GM18505 (cell line): ENCODE data around the gene AGPAT2.
A peak's percentile ranks its signal among the peaks of the same experiment; 100 is the strongest.

Experiments used
- ATAC-seq: cut with Tn5 transposase; IDR thresholded peaks from one replicate; pipeline ENCODE4 v1.9.1; 2021; ENCODE audit not compliant: unreplicated experiment
- POLR2A ChIP-seq: IDR thresholded peaks from 4 replicates; pipeline ENCODE4 v1.6.1; 2011; ENCODE audit warnings: borderline replicate concordance; ENCODE audit not compliant: insufficient read depth, insufficient read length; ENCODE audit errors: extremely low read depth

The AGPAT2 gene

DNA sequence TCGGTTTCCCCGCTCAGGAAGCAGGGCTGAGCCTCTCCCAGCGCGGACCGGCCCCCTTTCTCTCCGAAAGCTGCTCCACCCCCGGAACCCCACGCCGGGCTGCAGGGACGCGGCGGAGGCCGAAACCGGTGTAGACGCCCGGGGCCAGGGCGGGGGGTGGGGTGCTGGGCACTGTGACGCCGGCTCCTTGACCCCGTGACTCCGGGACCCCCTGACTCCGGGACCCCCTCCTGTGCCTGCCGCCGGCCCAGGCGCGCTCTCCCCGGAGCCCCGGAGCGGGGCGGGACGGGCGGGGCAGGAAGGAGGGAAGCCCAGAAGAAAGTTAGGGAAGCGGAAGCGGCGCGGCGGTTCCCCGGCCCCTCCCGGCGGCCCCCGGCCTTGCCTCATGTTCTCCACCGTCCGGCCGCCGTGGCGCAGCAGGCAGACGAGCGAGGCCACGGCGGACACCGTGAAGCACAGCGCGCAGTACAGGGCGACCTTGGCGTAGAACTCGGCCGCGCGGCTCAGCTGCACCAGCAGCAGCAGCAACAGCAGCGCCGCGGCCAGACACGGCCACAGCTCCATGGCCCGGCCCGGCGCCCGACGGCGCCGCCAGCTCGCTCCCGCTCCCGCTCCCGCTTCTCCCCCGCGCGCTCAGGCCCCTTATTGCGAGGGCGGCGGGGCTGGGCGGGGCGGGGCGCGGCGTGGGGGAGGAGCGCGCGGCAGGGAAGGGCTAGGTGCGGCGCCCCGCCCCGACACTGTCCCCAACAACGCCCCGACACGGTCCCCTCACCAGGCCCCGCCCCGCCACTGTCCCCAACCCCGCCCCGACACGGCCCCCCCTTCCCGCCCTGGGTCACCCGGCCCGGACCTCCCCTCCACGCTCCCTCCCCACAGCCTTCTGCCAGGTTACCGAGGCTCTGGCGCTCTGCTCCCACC is at the start of gene AGPAT2:
Gene AGPAT2 (minus strand): TSS at position 664 of the 918 bp plus-strand sequence. CDS start 100 bp downstream, at position 564.
- peak; percentile 59 for TF ChIP-seq POLR2A
- peak; percentile 62 for ATAC-seq

DNA sequence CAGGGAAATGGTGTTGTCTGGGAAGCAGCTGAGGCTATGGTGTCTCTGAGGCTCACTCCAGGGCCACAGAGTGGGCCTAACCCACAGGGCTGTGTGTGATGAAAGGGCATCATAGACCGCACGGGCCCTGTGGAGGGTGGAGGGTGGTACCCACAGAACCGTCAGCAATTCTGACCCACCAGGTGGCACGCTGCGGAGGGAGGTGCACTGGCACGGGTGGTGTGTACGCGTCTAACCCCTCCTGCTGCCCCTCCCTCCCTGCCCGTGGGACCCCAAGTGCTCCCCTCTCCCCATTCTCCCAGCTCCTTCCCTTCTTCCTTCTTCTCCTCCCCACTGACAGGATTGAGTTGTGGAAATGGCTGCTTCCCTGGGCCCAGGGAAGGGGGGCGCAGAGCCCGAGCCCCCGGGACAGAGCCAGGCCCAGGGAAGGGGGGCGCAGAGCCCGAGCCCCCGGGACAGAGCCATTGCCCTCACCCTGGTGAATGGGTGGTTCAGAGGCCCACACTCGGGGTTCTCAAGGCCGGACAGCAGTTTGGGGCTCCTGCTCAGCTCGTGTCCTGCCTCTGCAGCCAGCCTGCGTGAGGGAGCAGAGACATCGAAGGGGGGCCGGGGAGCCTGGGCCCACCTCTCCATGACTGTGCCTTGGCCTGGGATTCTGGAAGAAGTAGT is 48.7 kb upstream of the AGPAT2 start:
- no peak for ATAC-seq
- no peak for TF ChIP-seq POLR2A

DNA sequence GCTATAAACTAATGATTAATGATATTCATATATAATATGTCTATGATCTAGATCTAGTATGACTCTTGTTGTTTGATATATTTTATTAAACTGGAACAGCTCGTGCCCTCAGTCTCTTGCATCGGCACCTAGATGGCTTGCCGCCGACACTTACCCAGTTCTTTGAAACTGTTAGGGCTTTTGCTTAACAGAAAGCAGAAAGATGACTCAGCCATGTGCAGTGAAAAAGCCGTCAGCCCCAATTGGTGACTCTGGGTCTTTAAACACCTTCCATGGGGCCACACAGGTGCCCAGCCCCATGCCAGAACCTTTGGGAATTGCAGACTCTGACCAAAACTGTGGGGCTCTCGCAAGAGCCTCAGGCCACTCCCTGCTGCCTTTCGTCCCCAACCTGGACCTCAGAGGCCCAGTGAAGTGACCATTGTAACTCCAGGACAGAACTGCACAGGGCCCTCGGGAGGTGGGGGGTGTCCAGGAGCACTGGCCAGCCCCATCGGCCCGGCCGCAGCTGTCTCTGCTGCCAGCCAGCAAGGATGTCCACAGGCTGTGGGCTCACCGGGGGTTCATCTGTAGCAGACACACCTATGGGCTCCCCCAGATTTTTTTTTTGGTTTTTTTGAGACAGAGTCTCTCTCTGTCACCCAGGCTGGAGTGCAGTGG is 47.7 kb upstream of the AGPAT2 start:
- no peak for ATAC-seq
- TF ChIP-seq POLR2A, result no peak

DNA sequence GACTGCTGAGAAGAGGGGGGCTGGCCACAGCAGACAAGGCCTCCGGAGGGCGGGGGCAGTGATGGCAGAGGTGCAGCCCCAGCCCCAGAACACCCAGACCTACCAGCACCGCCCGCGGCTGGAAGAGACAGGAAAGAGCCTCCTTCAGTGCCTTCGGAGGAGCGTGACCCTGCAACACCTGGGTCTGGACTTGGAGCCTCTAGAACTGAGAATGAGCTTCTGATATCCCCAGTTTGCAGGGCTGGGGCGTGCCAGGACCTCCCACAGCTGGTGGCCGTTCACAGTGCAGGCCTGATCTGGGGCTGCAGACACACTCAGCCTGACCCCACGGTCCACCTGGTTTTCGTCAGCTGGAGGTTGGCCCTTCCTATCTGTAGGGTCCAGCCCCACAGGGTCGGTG is 46.4 kb upstream of the AGPAT2 start:
- no peak for TF ChIP-seq POLR2A
- no peak for ATAC-seq

DNA sequence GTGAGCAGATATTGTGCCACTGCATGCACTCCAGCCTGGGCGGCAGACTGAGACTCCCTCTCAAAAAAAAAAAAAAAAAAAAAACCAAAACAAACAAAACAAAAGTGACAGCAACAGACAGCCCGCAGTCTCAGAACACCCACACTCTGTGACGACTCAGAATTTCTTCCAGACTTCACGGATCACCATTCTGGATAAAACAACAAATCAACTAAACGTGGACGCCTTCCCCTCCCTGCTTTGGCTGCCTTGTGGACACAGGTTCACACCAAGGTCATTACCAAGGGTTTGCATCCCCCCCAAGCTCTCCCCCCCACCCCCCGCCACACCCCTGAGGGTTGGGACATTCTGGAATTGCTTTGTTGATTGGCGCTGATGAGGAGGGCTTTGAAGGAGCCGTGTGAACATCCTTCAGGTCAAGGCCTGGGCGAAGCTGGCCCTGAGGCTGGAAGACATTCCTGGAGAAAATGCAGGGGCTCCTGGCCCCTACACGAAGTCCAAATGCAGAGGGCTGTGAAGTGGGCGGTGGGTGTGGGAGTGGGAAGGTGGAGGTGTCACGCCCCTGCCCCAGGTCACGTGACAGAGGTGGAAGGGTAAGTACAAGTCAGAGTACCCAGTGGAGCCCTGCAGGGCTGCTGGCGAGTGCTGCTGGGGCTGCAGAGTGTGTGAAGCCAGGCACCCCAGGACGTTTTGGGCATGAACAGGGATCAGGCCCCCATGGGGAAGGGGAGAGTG is 45.4 kb upstream of the AGPAT2 start:
- ATAC-seq, result no peak
- no peak for TF ChIP-seq POLR2A

DNA sequence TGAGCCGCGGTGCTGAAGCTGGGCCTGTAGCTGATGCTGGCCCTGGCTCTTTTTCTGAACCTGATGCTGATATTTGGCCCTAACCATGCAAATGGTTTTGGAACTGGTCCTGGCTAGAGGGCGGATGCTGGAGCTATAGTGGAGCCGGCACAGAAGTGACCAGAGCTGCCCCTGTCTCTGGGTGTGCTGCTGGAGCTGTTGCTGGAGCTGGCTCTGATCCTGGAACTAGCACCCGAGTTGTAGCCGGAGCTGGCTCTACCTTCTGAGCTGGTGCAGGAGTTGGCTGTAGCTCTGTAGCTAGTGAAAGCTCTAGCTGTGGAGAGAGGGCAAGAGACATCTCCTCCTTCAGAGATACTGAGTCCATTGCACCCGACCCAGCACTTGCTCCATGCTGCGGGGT is 42.7 kb upstream of the AGPAT2 start:
- ATAC-seq, result no peak
- no peak for TF ChIP-seq POLR2A

DNA sequence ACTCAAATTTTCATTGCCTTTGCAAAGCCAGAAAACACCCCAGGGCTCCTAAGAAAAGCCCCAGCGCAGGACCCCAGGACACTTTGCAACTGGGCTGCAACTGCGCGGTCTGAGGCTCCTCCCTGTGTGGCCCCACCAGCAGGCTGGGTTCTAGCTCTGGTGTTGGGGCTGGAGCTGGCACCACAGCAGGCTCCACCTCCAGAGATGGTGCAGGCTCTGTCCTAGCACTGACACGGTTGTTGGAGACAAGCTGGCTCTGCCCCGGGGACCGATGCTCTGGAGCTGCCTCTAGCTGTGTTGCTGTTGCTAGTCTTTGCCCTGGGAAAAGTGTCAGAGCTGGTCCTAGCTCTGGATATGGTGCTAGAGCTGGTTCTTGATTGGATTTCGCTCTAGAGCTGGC is 41.9 kb upstream of the AGPAT2 start:
- no peak for TF ChIP-seq POLR2A
- ATAC-seq, result no peak

DNA sequence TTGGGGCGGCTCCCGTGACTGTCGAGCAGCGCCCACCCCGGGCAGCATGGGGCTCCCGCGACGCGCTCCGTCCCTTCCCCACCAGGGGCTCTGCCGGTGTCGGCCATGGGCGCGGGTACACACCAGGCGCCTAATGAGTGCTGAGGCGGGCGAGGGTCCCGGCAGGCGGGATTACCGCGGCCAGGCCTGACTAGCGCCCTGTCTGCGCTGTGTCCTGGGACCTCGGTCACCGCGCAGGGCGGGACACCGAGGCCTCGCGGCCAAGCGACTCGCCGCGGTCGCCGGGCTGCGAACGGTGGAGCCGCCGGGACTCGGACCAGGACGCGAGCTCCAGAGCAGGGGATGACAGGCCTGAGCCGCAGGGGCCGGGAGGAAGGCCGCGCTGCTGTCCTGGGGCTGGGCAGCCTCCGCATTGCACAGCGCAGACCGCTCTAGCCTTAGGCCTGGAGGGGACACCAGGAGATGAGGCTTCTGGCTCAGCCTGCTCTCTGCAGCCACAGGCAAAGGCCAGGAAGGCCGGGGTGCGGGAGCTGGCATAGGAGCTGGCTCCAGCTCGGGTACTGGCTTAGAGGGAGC is 41.4 kb upstream of the AGPAT2 start:
- TF ChIP-seq POLR2A, result no peak
- peak; percentile 28 for ATAC-seq

DNA sequence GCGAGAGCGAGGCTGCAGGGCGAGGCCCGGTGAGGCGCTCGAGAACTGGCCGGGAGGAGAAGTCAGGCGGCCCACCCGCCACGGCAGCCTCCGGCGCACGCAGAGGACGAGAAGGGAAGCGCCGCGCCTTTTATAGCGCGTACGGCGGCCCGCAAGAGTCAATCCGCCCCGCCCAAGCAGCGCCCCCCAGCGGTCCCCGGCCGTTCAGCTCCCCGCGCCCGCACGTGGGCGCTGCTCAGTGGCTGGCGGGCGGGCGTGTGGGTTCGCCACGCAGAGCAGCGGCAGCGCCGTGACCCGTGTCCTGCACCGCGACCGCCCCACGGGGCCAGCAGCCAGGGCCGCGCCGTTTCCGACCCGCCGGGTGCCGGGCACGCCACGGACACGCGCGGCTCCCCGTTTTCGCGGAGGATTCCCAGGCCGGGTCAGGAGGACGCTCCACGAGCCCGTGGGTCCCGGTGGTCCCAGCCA is 40.9 kb upstream of the AGPAT2 start:
- peak; percentile 67 for ATAC-seq
- TF ChIP-seq POLR2A, result peak; percentile 100

DNA sequence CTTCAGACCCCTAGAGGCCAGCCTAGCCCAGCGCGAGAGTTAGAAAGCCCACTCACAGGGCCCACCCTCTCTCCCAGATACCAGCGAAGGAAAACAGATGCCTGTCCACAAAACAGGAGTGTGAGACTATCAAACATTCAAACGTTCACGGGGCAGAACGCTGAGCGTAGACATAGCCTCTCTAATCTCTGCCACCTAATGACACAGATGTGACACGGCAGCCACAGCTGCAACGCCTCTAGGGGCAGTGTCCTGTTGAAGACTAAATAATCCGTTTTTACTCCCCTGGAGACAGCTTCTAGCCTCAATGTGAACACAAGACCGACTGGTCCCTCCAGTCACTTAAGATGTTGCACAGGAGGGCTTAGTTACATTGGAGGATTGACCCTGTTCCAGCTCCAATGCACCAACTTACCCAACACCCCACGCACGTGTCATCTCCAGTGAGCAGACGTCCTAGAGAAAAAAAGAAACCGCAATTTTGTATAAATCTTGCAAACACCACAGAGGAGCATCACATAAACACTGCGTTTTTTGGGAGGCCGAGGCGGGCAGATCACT is 39.5 kb upstream of the AGPAT2 start:
- no peak for TF ChIP-seq POLR2A

DNA sequence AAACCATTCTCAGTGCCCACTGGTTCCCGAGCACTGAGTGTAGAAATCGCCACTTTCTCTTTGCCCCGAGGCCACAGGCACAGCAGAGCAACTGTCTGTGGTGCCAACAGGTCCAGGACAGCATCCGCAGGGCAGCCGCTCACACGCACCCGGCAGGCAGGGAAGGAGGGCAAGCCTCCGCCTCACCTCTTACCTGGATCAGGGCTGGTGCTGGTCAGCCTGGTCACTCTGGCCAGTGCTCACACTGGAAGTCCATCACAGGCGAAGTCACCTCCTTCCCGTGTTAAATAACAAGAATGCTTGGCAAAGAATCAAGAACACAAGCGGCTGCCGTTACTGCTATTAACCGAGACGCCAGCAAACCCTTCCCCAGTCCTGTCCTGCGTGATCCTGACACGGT is 38.9 kb upstream of the AGPAT2 start:
- no peak for TF ChIP-seq POLR2A
- ATAC-seq, result no peak

More for the DNA sequence above, 39.5 kb upstream of the AGPAT2 start:
- no peak for ATAC-seq

DNA sequence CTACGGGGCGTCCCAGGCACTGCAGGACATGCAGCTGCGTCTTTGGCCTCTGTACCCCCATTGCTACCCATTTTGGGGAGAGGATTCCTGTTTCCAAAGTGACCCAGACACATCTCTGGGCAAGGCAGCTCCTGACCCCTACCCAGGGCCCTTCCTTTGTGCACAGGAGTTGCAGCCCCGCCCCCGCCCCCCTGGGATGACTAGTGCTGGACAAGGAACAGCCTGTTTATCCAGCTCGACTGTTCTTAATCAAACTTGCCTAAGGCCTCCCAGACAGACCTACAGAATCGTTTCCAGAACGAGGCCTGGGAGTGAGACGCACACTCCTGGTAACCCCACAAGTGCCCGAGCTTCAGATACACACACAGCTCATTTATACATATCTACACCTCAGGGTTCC is 38.4 kb upstream of the AGPAT2 start:
- no peak for ATAC-seq
- TF ChIP-seq POLR2A, result peak; percentile 11
